Measurements from ENCODE around the gene ABCB8. TPM values are rescaled to one million over a fixed set of nuclear protein-coding genes. Genes with fewer than 3 reads are reported as not detected.
"Not testable (repeated sequence)": the region's sequence is repeated elsewhere in the genome, so short reads cannot be mapped to it uniquely, and the experiment has no call there.

Gene ABCB8
- polyA plus RNA-seq, 1 donor (not counting 4 experiments of a cell fraction or from before 2014, with no cell fraction given) = 15.5 TPM

DNA sequence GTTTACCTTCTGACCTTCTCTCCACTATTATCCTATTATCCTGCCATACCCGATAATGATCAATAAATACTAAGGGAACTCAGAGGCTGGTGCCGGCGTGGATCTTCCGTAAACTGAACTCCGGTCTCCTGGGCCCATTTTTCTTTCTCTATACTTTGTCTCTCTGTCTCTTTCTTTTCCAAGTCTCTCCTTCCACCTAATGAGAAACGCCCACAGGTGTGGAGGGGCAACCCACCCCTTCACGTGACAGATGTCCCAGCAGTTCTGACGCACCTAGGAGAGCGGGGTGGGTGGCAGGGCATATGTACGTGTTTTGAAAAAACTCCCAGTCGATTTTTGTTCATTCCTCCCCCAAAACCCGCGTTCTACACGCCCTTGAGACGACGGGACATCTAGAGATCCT is 521 bp upstream of the ABCB8 start:
- H3K9me1 ChIP-seq (ENCODE audit: control insufficient read depth, extremely low read depth, insufficient read depth, low read length); dilution Hi-C loops (cut with MboI; ENCODE audit: extremely low pct_ligation_motif_present, low sequenced_read_pairs); FAIRE-seq; H4K20me1 ChIP-seq (ENCODE audit: control insufficient read depth, extremely low read depth, insufficient read depth, low read length); H3K27me3 ChIP-seq (ENCODE audit: control insufficient read depth, extremely low read depth, insufficient read depth, low read length); DNase-seq (ENCODE audit: low read depth, low spot score); H3K36me3 ChIP-seq (ENCODE audit: control insufficient read depth in 2 of 2, extremely low read depth in 1 of 2, insufficient read depth in 2 of 2, low read length in 2 of 2); H3K79me2 ChIP-seq (ENCODE audit: control insufficient read depth, insufficient read depth, low read length); H3K9me3 ChIP-seq (ENCODE audit: control insufficient read depth, low read depth, low read length): not testable (repeated sequence)
- peak overlapping the region; percentile 21 to 75 (median 60) for H3K4me3 ChIP-seq (ENCODE audit: control insufficient read depth in 2 of 3, extremely low read depth in 1 of 3, insufficient read depth in 2 of 3, low read depth in 1 of 3, low read length in 3 of 3)
- peak overlapping the region; percentile 83 for H3K4me2 ChIP-seq (ENCODE audit: control insufficient read depth, extremely low read depth, insufficient read depth, low read depth, low read length)
- H2AFZ ChIP-seq (ENCODE audit: control insufficient read depth, low read length) = peak overlapping the region; percentile 69
- H3K4me1 ChIP-seq (ENCODE audit: control insufficient read depth, extremely low read depth, insufficient read depth, low read length) = peaks cover 21% of the 10 kb centered on the region
- H3K9ac ChIP-seq (ENCODE audit: control insufficient read depth, extremely low read depth, insufficient read depth, low read length) = peak overlapping the region; percentile 95
- peak overlapping the region; percentile 97 for H3K27ac ChIP-seq (ENCODE audit: control insufficient read depth, insufficient read depth, low read length)

DNA sequence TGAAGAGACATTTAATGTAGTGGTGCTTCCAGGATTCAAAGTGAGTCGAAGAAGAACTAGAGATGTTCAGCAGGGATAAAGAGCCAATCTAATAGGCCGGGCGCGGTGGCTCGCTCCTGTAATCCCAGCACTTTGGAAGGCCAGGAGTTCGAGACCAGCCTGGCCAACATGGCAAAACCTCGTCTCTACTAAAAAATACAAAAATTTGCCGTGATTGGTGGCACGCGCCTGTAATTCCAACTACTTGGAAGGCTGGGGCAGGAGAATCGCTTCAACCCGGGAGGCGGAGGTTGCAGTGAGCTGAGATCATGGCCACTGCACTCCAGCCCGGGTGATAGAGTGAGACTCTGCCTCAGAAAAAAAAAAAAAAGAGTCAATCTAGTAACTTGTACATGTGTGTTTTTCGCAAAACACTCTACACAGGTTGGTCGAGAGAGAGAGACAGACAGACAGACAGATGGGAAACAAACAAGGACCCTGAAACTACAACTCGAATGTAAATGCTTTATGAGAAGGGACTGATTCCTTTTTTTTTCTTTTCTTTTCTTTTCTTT is 775 bp downstream of the ABCB8 start:
- FAIRE-seq (no peak), DNase-seq (ENCODE audit: low read depth, low spot score) (no peak)
- dilution Hi-C loops (cut with MboI; ENCODE audit: extremely low pct_ligation_motif_present, low sequenced_read_pairs) = no loop called here
- H3K27ac ChIP-seq (ENCODE audit: control insufficient read depth, insufficient read depth, low read length) = peak overlapping the region; percentile 97
- TF ChIP-seq, protein P1, sequence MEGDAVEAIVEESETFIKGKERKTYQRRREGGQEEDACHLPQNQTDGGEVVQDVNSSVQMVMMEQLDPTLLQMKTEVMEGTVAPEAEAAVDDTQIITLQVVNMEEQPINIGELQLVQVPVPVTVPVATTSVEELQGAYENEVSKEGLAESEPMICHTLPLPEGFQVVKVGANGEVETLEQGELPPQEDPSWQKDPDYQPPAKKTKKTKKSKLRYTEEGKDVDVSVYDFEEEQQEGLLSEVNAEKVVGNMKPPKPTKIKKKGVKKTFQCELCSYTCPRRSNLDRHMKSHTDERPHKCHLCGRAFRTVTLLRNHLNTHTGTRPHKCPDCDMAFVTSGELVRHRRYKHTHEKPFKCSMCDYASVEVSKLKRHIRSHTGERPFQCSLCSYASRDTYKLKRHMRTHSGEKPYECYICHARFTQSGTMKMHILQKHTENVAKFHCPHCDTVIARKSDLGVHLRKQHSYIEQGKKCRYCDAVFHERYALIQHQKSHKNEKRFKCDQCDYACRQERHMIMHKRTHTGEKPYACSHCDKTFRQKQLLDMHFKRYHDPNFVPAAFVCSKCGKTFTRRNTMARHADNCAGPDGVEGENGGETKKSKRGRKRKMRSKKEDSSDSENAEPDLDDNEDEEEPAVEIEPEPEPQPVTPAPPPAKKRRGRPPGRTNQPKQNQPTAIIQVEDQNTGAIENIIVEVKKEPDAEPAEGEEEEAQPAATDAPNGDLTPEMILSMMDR (optimal IDR thresholded peaks at IDR 0.05 in 1 of 3, IDR thresholded peaks at IDR 0.05 in 1 of 3, conservative IDR thresholded peaks at IDR 0.05 in 1 of 3; ENCODE audit: extremely low read depth in 1 of 3, insufficient read depth in 2 of 3, low read length in 3 of 3) = no peak
- no peak for TF ChIP-seq EZH2 (IDR thresholded peaks at IDR 0.05; ENCODE audit: low read length)
- peak overlapping the region; percentile 85 for H2AFZ ChIP-seq (ENCODE audit: control insufficient read depth, low read length)
- no peaks in the 10 kb centered on the region for H3K27me3 ChIP-seq (ENCODE audit: control insufficient read depth, extremely low read depth, insufficient read depth, low read length)
- H3K36me3 ChIP-seq (ENCODE audit: control insufficient read depth in 2 of 2, extremely low read depth in 1 of 2, insufficient read depth in 2 of 2, low read length in 2 of 2) = peaks cover 3 to 8% of the 10 kb centered on the region in 2 experiments
- H4K20me1 ChIP-seq (ENCODE audit: control insufficient read depth, extremely low read depth, insufficient read depth, low read length) = no peaks in the 10 kb centered on the region
- peaks cover 6% of the 10 kb centered on the region for H3K79me2 ChIP-seq (ENCODE audit: control insufficient read depth, insufficient read depth, low read length)
- peaks cover 2% of the 10 kb centered on the region for H3K9me1 ChIP-seq (ENCODE audit: control insufficient read depth, extremely low read depth, insufficient read depth, low read length)
- H3K9ac ChIP-seq (ENCODE audit: control insufficient read depth, extremely low read depth, insufficient read depth, low read length) = peak overlapping the region; percentile 95
- peak overlapping the region; percentile 72 for H3K4me2 ChIP-seq (ENCODE audit: control insufficient read depth, extremely low read depth, insufficient read depth, low read depth, low read length)
- peaks cover 21% of the 10 kb centered on the region for H3K4me1 ChIP-seq (ENCODE audit: control insufficient read depth, extremely low read depth, insufficient read depth, low read length)
- H3K4me3 ChIP-seq (ENCODE audit: control insufficient read depth in 2 of 3, extremely low read depth in 1 of 3, insufficient read depth in 2 of 3, low read depth in 1 of 3, low read length in 3 of 3) = peak overlapping the region; percentile 50 to 94 (median 75)
- no peaks in the 10 kb centered on the region for H3K9me3 ChIP-seq (ENCODE audit: control insufficient read depth, low read depth, low read length)

DNA sequence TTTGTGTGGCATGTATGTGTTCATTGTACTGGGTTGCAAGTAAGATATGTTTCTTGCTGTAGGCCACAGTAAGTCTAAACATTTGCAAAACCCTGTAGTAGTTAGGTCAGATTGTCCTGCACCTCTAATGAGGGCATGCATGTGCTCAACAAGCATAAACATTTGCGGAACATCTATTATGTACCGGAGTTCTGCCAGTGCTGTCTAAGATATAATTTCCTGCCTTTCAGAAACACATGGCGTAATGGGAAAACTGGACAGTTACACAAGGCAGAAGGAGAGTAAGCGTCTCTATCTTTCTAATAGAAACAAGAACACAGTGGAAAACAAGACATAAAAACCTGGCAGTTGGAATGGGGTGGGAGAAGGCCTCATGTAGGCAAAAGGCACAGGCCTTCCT is 2.8 kb downstream of the ABCB8 start:
- FAIRE-seq = no peak
- Histone ChIP-seq H3K9me3 (ENCODE audit: control insufficient read depth, low read depth, low read length) (no peaks in the 10 kb centered on the region), H4K20me1 (ENCODE audit: control insufficient read depth, extremely low read depth, insufficient read depth, low read length) (no peaks in the 10 kb centered on the region), H3K4me3 (ENCODE audit: control insufficient read depth in 2 of 3, extremely low read depth in 1 of 3, insufficient read depth in 2 of 3, low read depth in 1 of 3, low read length in 3 of 3) (no peak overlapping the region), H3K9ac (ENCODE audit: control insufficient read depth, extremely low read depth, insufficient read depth, low read length) (no peak overlapping the region), H3K27me3 (ENCODE audit: control insufficient read depth, extremely low read depth, insufficient read depth, low read length) (no peaks in the 10 kb centered on the region), H3K9me1 (ENCODE audit: control insufficient read depth, extremely low read depth, insufficient read depth, low read length) (peaks cover 2% of the 10 kb centered on the region), H3K4me2 (ENCODE audit: control insufficient read depth, extremely low read depth, insufficient read depth, low read depth, low read length) (no peak overlapping the region), H3K79me2 (ENCODE audit: control insufficient read depth, insufficient read depth, low read length) (peaks cover 6% of the 10 kb centered on the region), H3K36me3 (ENCODE audit: control insufficient read depth in 2 of 2, extremely low read depth in 1 of 2, insufficient read depth in 2 of 2, low read length in 2 of 2) (peaks cover 17 to 20% of the 10 kb centered on the region in 2 experiments), H3K27ac (ENCODE audit: control insufficient read depth, insufficient read depth, low read length) (no peak overlapping the region), H3K4me1 (ENCODE audit: control insufficient read depth, extremely low read depth, insufficient read depth, low read length) (peaks cover 16% of the 10 kb centered on the region), H2AFZ (ENCODE audit: control insufficient read depth, low read length) (no peak overlapping the region)
- TF ChIP-seq, protein P1 (optimal IDR thresholded peaks at IDR 0.05 in 1 of 3, IDR thresholded peaks at IDR 0.05 in 1 of 3, conservative IDR thresholded peaks at IDR 0.05 in 1 of 3; ENCODE audit: extremely low read depth in 1 of 3, insufficient read depth in 2 of 3, low read length in 3 of 3) = no peak
- TF ChIP-seq EZH2 (IDR thresholded peaks at IDR 0.05; ENCODE audit: low read length) = no peak
- no peak for DNase-seq (ENCODE audit: low read depth, low spot score)
- dilution Hi-C loops (cut with MboI; ENCODE audit: extremely low pct_ligation_motif_present, low sequenced_read_pairs) = no loop called here

Data from keratinocyte (primary cell).